Measurements from ENCODE around the gene APOF. TPM values are rescaled to one million over a fixed set of nuclear protein-coding genes. Genes with fewer than 3 reads are reported as not detected.

APOF gene
- total RNA-seq, 1 donor from 2014 or later = not detected

Other genes with a start within 250 kb of the APOF start
- 1,980 TPM for gene RPL41, start 246.2 kb downstream of the APOF start, total RNA-seq
- gene ZC3H10, start 244.6 kb downstream of the APOF start, total RNA-seq = 5.5 TPM
- gene ESYT1, start 234.6 kb downstream of the APOF start, total RNA-seq = 28.0 TPM
- 41.4 TPM for gene MYL6B, start 210.3 kb downstream of the APOF start, total RNA-seq
- gene MYL6, start 204.5 kb downstream of the APOF start, total RNA-seq = 546 TPM
- 81.4 TPM for gene SMARCC2, start 173.4 kb downstream of the APOF start, total RNA-seq
- 55.3 TPM for gene RNF41, start 140.9 kb downstream of the APOF start, total RNA-seq
- 19.6 TPM for gene NABP2, start 138.5 kb downstream of the APOF start, total RNA-seq
- not detected for gene SLC39A5, start 132.8 kb downstream of the APOF start, total RNA-seq
- gene ANKRD52, start 104.5 kb downstream of the APOF start, total RNA-seq = 28.5 TPM
- 162 TPM for gene COQ10A, start 95.9 kb downstream of the APOF start, total RNA-seq
- 865 TPM for gene CS, start 62.5 kb downstream of the APOF start, total RNA-seq
- gene CNPY2, start 46.9 kb downstream of the APOF start, total RNA-seq = 32.3 TPM
- gene PAN2, start 28.9 kb downstream of the APOF start, total RNA-seq = 52.2 TPM
- not detected for gene IL23A, start 24.0 kb downstream of the APOF start, total RNA-seq
- 36.6 TPM for gene STAT2, start 2.8 kb downstream of the APOF start, total RNA-seq
- gene TIMELESS, start 86.6 kb upstream of the APOF start, total RNA-seq = 2.0 TPM
- not detected for gene MIP, start 91.8 kb upstream of the APOF start, total RNA-seq
- 3.1 TPM for gene SPRYD4, start 105.7 kb upstream of the APOF start, total RNA-seq
- 0.57 TPM for gene GLS2, start 125.3 kb upstream of the APOF start, total RNA-seq
- 26.9 TPM for gene RBMS2, start 159.0 kb upstream of the APOF start, total RNA-seq